Endometrium (tissue), 2 donors: ENCODE results near the gene CD180.
"Not testable (repeated sequence)": the region's sequence is repeated elsewhere in the genome, so short reads cannot be mapped to it uniquely, and the experiment has no call there.

Source experiments
- FAIRE-seq: peaks from 2 replicates; lab custom pipeline; 2012; peaks lifted over from hg19 to GRCh38; lab: Jason Lieb, UNC
- donor health status: control.
- donor health status: control.

CD180 gene

DNA sequence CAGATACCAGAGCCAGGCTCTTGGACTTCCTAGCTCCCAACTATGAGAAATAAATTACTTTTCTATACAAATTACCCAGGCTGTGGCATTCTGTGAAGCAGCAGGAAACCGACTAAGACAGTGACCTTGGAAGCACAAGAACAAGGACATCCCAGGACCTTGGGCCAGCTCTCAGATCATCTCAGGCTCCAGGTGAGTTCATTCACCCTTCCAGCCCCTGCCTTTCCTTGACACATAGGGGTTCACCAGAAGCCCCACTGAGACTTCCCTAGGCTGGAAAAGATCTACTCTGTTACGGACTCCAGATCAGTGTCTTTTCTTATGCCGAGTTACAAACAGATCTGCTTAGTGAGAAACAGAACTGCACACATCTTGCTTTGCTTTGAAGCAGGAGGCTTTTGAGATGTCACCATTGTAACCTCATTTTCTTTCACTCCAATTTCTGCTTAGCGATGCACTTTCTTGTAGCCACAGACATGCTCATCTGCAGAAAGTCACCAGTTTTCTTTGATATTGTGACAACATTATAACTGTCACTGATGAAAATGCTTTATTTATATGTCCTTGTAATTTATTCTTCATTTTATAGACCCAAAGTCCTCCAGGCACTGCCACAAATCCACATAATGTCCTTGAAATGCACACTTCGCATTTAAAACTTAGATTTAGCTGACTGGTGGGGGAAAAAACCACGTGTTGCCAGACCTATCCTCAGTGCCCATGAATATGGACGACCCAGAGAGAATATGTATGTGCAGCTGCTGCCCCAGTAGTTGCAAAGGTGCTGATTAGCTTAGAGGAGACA is 8.1 kb downstream of the CD180 start:
- FAIRE-seq = no peak

DNA sequence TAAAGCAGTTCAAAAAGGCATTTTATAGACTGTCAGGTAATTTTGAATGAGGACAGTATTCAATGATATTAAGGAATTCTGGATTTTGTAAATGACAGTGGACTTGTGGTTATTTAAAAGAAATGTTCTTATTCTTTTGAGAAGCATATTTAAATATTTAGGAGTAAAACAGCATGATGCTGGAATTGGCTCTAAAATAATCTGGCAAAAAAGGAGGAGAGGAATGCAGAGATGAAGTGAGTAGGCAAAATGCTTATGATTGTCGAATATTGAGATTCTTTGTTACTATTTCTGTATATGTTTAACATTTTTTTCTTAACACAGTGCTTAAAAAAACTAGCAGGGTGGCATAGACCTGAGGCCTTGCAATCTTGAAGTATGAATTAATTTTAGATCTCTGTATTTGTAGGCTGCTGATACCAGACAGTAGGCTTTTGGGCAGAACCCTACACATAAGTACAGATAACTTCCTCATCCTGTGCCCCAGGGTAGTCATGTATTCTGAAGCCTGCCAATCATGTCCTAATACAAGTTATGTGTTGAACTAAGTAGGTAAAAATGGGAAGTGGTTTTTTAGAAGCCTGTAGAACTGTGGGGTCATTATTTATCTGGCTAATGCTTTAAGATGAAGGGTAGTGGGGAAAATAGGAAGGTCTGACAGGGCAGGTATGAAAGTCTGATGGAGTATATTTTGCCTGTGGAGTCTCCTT is 9.4 kb downstream of the CD180 start:
- no peak for FAIRE-seq

DNA sequence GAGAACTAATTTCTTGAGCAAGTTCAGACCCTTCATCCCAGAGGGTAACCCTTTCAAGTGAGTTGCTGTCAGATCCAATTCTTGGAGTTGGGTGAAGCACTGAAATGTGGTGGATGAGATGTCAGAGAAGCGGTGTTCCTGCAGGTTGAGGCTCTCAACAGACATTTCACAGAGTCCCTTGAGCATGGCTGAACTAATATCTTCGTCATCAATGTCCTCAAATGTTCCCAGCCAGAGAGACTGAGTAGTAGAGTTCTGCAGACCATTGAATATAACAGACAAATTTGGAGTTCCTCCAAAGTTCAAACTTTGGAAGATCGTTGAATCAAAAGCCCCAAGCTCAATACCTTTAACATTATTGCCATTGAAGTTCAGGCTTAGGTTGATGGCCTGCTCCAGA is 12.7 kb downstream of the CD180 start:
- FAIRE-seq = no peak

DNA sequence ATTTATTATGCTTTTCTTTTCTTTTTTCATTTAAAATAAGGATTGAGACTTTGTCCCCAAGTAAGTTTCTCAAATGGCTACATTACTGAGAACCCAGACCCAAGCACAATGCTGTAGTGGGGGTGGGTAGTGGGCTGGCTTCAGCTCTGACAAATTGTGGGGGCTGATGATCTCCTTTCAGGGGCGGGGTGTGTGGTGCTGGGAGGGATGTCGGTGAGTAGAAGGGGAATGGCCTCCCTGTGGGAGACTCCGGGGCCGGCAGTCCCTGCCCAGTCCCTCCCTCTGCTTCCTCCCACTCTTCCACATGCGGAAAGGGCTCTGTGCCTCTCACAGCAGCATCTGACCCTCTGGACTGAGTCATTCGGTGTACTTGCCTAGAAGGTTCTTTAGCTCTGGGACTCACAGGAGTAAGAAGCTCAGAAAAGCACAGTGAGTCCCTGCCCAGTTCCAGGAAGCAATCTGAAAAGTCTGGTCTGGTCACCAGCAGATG is 14.3 kb downstream of the CD180 start:
- no peak for FAIRE-seq

DNA sequence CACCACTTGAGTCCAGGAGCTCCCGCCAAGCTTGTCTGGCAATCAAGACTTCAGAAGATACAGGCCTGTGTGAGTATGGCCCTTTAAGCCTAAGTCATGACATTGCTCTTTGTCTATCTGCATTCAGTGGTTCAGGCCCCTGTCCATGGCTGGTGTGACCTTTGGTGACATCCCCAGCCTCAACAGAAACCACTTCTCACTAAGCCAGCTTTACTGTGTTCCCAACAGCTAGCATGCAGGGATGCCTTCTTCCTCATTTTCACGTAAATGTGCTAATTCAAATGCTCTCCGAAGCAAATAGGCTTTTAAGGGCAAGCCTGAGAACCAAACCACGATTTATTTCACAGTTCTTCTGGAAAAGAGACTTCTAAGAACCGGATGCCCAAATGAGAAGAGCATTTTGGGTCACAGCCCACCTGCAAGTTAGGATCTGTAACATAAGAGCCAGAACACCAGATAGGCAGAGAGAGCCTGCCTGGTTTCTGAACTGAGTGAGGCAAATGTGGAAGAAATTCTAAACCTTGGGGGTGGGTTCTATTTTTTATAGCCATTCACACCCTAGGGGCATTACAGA is 14.9 kb downstream of the CD180 start:
- FAIRE-seq = no peak

DNA sequence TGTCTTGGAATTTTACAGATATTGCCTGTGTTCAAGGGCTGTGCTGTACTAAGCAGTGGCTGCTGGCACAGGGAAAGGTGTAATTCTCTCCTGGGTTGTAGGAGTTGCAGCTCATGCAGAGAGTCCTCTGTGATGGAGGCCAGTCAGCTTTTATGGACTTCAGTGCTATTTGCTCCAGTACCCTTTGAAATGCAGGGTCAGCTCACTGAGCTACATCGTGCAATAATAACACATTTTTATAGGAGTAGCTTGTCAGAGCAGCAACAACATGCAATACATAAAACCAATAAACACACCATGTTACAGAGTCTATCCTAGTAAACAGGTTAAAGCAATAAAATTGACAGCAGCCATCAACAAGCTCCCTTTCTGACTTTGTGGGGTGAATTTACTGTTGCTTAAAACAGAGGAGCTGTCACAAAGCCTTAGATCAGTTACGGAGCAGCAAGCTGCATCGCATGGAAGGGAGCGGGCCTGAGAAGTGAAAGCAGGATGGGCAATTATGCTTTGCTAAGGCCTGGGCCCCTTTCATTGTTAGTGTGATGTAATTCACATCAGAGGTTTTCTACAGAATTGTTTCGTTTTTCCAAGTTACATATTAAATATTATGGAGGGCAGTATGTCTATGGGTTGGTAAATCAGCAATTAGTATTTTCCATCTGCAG is 16.8 kb downstream of the CD180 start:
- no peak for FAIRE-seq

DNA sequence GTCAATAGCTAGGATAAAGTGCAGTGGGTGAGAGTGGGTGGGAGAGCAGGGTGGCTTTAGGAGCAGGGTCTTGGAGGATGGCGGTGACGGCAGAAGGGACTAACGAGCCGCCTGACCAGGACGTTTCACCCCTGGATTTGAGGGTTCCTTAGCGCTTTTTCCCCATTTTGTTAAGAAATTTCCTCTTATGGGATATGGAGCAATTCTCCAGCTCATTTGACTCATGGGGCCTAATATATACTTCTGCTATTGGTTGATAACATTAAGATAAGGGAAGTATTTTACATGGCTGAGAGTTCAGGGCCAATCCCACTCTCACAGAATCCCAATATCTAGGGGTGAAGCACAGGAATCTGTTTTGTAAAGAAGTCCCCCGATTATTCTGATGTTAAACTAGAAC is 17.6 kb downstream of the CD180 start:
- no peak for FAIRE-seq

DNA sequence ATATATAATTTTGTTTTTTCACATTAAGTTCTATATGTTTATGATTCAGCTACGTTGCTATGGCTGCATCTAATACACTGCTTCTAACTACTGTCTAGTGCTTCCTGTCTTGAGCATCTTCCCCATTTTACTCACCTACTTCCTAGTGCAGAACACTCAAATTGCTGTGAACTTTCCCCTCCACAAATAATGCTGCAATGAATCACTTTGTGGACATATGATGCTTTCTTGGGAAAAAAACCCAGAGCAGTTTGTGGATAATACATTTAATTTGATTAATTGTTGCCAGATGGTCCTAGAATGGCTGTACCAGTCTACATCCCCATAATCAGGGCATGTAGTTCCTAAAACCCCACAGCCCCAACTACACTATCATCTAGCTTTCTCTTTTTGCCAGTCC is 18.5 kb downstream of the CD180 start:
- no peak for FAIRE-seq

DNA sequence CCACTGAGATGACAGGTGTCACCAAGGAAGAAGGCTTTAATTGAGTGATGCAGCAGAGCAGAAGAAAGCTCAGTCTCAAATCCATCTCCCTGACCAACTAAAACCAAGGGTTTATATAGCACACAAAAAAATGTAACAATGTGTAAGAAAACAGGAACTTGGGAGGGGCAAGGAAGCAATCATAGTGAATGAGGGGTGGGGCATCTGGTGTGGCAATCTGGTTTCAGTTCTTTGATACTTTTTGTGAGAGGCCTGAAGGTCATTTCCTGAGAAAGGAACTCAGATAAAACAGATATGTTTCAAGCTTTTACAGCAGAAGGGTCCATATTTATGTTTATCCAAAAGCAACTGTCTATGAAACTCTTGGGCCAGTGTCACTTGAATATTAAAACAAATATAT is 19.7 kb downstream of the CD180 start:
- FAIRE-seq = no peak

DNA sequence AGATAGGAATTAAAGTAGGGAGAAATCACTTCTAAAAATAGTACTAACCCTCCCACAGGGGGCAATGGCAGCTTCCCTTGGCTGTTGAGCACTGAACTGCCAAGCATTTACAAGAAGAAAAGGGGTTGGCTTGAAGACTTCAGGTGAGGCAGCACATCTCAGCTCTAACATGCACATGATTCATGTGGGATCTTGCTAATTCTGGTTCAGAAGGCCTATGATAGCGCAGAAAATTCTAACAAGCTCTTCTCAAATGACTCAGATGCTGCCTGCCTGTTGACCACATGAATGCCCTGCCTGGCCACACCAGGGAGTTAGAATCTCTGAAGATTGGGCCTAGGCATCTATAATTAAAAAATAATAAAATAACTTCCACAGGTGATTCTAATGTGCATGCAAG is 22.6 kb downstream of the CD180 start:
- FAIRE-seq = no peak

DNA sequence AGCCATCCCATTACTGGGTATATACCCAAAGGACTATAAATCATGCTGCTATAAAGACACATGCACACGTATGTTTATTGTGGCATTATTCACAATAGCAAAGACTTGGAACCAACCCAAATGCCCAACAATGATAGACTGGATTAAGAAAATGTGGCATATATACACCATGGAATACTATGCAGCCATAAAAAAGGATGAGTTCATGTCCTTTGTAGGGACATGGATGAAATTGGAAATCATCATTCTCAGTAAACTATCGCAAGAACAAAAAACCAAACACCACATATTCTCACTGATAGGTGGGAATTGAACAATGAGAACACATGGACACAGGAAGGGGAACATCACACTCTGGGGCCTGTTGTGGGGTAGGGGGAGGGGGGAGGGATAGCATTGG is 23.2 kb downstream of the CD180 start:
- FAIRE-seq = not testable (repeated sequence)

DNA sequence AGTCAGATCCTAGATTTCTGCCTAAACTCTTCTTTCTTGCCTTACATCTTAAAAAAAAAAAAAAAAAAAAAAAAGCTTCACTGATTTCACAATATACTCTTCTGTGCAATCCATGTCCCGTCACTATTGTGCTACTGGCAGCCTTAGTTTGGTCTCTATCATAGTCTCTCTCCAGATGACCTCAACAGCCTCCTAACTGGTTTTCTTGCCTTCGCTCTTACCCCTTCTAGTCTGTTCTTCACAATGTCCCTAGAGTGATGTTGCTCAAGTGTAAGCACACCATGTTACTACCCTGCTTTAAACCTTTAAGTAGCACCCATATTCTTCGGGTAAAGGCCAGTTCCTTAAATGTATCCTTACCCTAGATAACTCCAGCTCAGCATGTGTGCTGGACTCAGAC is 25.8 kb downstream of the CD180 start:
- no peak for FAIRE-seq

DNA sequence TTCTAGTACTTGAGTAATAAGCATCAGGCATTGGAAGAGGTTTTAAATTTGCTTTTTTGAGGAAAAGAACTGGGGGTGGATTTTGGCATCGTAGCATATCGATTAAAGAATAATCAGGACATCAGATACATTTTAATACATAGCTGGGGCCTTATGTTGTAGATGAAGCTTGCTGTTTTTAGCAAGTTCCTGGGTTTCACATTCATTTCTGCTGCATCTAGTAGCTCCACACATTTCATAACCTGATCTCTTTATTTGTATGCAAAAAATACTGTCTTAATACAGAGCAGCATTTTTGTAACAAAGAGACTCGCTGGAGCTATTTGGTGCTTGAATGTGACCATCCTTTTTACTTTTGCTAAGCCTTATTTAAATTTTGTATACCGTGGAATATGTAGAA is 28.5 kb downstream of the CD180 start:
- FAIRE-seq = no peak

DNA sequence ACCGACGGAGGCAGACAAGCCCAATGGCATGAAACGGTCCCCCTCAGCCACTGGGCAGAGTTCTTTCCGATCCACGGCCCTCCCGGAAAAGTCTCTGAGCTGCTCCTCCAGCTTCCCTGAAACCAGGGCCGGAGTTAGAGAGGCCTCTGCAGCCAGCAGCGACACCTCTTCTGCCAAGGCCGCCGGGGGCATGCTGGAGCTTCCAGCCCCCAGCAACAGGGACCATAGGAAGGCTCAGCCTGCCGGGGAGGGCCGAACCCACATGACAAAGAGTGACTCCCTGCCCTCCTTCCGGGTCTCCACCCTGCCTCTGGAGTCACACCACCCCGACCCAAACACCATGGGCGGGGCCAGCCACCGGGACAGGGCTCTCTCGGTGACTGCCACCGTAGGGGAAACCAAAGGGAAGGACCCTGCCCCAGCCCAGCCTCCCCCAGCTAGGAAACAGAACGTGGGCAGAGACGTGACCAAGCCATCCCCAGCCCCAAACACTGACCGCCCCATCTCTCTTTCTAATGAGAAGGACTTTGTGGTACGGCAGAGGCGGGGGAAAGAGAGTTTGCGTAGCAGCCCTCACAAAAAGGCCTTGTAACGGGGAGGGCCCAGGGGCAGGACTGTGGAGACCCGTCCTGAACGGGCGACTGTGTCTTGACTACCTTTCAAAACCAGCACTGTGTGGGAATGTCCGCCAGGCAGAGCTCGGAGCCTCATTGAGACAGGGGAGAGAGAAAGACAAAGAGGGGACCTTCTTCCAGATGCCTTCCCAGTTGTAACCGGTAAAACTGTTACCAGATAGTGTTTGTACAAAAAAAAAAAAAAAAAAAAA is 29.9 kb downstream of the CD180 start:
- FAIRE-seq = no peak

DNA sequence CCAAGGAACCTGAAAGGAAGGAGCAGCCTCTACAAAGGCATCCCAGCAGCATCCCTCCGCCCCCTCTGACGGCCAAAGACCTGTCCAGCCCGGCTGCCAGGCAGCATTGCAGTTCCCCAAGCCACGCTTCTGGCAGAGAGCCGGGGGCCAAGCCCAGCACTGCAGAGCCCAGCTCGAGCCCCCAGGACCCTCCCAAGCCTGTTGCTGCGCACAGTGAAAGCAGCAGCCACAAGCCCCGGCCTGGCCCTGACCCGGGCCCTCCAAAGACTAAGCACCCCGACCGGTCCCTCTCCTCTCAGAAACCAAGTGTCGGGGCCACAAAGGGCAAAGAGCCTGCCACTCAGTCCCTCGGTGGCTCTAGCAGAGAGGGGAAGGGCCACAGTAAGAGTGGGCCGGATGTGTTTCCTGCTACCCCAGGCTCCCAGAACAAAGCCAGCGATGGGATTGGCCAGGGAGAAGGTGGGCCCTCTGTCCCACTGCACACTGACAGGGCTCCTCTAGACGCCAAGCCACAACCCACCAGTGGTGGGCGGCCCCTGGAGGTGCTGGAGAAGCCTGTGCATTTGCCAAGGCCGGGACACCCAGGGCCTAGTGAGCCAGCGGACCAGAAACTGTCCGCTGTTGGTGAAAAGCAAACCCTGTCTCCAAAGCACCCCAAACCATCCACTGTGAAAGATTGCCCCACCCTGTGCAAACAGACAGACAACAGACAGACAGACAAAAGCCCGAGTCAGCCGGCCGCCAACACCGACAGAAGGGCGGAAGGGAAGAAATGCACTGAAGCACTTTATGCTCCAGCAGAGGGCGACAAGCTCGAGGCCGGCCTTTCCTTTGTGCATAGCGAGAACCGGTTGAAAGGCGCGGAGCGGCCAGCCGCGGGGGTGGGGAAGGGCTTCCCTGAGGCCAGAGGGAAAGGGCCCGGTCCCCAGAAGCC is 30.8 kb downstream of the CD180 start:
- FAIRE-seq = no peak

DNA sequence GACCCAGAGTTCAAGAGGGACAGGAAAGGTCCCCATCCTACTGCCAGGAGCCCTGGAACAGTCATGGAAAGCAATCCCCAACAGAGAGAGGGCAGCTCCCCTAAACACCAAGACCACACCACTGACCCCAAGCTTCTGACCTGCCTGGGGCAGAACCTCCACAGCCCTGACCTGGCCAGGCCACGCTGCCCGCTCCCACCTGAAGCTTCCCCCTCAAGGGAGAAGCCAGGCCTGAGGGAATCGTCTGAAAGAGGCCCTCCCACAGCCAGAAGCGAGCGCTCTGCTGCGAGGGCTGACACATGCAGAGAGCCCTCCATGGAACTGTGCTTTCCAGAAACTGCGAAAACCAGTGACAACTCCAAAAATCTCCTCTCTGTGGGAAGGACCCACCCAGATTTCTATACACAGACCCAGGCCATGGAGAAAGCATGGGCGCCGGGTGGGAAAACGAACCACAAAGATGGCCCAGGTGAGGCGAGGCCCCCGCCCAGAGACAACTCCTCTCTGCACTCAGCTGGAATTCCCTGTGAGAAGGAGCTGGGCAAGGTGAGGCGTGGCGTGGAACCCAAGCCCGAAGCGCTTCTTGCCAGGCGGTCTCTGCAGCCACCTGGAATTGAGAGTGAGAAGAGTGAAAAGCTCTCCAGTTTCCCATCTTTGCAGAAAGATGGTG is 31.6 kb downstream of the CD180 start:
- no peak for FAIRE-seq

DNA sequence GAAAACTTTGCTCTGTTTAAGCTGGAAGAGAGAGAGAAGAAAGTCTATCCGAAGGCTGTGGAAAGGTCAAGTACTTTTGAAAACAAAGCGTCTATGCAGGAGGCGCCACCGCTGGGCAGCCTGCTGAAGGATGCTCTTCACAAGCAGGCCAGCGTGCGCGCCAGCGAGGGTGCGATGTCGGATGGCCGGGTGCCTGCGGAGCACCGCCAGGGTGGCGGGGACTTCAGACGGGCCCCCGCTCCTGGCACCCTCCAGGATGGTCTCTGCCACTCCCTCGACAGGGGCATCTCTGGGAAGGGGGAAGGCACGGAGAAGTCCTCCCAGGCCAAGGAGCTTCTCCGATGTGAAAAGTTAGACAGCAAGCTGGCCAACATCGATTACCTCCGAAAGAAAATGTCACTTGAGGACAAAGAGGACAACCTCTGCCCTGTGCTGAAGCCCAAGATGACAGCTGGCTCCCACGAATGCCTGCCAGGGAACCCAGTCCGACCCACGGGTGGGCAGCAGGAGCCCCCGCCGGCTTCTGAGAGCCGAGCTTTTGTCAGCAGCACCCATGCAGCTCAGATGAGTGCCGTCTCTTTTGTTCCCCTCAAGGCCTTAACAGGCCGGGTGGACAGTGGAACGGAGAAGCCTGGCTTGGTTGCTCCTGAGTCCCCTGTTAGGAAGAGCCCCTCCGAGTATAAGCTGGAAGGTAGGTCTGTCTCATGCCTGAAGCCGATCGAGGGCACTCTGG is 32.6 kb downstream of the CD180 start:
- FAIRE-seq = no peak

DNA sequence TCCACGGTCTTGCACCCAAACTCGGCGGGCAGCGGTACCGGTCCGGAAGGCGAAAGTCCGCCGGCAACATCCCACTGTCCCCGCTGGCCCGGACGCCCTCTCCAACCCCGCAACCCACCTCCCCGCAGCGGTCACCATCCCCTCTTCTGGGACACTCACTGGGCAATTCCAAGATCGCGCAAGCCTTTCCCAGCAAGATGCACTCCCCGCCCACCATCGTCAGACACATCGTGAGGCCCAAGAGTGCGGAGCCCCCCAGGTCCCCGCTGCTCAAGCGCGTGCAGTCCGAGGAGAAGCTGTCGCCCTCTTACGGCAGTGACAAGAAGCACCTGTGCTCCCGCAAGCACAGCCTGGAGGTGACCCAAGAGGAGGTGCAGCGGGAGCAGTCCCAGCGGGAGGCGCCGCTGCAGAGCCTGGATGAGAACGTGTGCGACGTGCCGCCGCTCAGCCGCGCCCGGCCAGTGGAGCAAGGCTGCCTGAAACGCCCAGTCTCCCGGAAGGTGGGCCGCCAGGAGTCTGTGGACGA is 33.3 kb downstream of the CD180 start:
- FAIRE-seq = no peak

DNA sequence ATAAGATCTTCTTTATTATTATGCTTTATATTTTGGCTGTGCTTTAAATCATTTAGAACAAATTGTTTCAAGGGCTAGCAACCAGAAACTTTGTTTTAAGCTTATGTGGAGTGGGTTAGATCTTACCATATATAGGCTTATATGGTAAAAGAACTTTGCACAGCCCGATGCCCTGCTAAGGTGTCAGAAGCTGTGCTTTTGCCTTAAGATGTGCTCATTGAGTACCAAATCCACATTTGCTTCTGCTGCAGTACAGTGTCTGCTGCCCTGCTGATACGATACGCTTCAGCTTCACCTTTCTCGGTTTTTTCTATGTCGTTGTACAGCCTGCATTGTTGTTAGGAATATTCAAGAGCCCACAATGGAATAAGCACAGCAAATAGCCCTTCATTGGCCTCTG is 34.8 kb downstream of the CD180 start:
- FAIRE-seq = no peak
